Measurements from ENCODE around the gene GRIK2. TPM values are rescaled to one million over a fixed set of nuclear protein-coding genes. Genes with fewer than 3 reads are reported as not detected.

The GRIK2 gene
- total RNA-seq, 6 experiments from 2014 or later = 25.0 to 33.3 (median 28.3) TPM

DNA sequence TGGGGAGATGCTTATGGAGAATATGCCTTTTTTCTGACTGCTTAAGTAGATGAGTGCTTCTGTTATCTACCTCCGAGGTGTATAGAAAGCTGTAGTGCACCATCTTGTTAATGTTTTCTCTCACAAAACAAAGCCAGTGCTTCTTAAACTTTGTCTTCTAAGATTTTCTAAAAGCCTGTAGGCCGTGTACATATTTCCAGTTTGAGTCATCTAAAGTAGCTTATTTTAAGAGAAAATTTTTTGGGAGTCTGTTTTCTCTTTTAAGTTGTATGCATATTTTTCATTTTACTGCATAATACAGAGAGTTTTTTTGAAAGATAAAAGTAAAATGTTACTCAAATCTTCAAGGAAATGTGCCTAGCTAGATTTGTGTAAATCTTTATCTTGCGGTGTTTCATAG, 151.7 kb downstream of the GRIK2 start:
- TF ChIP-seq, protein P1, sequence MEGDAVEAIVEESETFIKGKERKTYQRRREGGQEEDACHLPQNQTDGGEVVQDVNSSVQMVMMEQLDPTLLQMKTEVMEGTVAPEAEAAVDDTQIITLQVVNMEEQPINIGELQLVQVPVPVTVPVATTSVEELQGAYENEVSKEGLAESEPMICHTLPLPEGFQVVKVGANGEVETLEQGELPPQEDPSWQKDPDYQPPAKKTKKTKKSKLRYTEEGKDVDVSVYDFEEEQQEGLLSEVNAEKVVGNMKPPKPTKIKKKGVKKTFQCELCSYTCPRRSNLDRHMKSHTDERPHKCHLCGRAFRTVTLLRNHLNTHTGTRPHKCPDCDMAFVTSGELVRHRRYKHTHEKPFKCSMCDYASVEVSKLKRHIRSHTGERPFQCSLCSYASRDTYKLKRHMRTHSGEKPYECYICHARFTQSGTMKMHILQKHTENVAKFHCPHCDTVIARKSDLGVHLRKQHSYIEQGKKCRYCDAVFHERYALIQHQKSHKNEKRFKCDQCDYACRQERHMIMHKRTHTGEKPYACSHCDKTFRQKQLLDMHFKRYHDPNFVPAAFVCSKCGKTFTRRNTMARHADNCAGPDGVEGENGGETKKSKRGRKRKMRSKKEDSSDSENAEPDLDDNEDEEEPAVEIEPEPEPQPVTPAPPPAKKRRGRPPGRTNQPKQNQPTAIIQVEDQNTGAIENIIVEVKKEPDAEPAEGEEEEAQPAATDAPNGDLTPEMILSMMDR (IDR thresholded peaks at IDR 0.05) = no peak
- Mint-ChIP-seq H3K4me1 (ENCODE audit: low read depth) (peaks cover 53% of the 10 kb centered on the region), H3K27ac (peak overlapping the region; percentile 74), H3K9me3 (no peaks in the 10 kb centered on the region), H3K36me3 (ENCODE audit: low read depth) (peaks cover 7% of the 10 kb centered on the region), H3K27me3 (ENCODE audit: insufficient read depth) (no peaks in the 10 kb centered on the region), H3K4me3 (peak overlapping the region; percentile 61)
- DNase-seq = peak; percentile 41

DNA sequence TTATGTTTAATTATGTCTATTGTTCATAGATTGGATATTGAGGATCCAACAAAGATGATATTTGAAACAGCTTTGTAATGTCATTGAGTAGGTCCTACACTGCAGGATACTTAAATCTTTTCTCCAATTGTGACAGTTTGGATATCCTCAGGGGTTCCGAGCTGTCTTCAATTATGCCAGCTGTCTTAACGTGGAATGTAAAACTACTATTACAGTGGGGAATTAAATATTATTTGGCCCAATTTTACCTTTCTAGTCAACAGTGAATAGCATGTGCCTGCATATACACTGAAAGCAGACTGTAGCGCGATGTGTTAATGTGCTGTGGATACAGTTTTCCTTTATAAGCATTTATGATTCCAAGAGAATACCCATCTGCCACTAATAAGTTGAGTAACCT, 156.9 kb downstream of the GRIK2 start:
- H3K27ac Mint-ChIP-seq = no peak overlapping the region
- TF ChIP-seq, protein P1 (IDR thresholded peaks at IDR 0.05) = no peak
- peaks cover 25% of the 10 kb centered on the region for H3K4me1 Mint-ChIP-seq (ENCODE audit: low read depth)
- no peak overlapping the region for H3K4me3 Mint-ChIP-seq
- no peaks in the 10 kb centered on the region for H3K9me3 Mint-ChIP-seq
- DNase-seq = no peak
- peaks cover 7% of the 10 kb centered on the region for H3K36me3 Mint-ChIP-seq (ENCODE audit: low read depth)
- no peaks in the 10 kb centered on the region for H3K27me3 Mint-ChIP-seq (ENCODE audit: insufficient read depth)

DNA sequence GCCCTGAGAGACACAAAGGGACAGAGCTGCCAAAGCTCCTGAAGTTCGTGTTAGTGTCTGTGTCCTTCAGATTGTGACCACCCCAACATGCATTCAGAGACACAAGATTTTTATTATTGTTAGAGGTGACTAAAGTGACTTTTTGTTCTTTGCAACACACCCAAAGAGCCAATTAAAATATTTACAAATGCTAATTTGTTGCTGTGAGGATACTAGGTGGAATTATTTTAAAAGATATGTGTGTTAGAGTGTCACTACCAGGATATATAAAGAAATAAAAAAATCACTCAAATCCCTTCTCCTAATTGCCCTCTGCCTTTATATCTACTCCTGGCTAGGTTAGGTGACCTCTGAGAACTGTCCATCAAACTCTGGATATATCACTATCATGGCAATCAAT, 160.7 kb downstream of the GRIK2 start:
- DNase-seq = no peak
- Mint-ChIP-seq H3K27me3 (ENCODE audit: insufficient read depth) (peaks cover 3% of the 10 kb centered on the region; the same call in 1 of the 2 replicates), H3K4me3 (no peak overlapping the region), H3K4me1 (ENCODE audit: low read depth) (peaks cover 14% of the 10 kb centered on the region), H3K36me3 (ENCODE audit: low read depth) (no peaks in the 10 kb centered on the region), H3K27ac (no peak overlapping the region), H3K9me3 (no peaks in the 10 kb centered on the region)
- TF ChIP-seq, protein P1 (IDR thresholded peaks at IDR 0.05) = no peak

DNA sequence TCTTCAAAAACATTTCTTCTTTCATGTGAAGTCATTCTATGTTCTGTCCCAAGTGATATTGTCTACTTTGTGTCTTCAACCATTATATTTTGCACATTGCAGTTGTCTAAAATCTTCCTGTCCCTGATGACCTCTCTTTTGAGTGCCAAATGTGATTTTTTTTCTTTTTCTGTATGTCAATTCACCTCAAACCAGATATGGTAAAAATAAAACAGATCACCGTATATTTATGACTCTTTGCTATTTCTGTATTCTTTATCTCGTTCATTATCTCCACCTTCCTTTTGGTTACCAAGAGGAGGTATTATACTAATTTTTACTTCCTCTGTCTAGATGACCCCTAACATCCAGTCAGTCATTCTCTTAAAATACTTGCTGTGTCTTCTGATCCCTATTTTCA, 165.2 kb downstream of the GRIK2 start:
- H3K27ac Mint-ChIP-seq = no peak overlapping the region
- no peaks in the 10 kb centered on the region for H3K9me3 Mint-ChIP-seq
- H3K27me3 Mint-ChIP-seq (ENCODE audit: insufficient read depth) = peaks cover 3% of the 10 kb centered on the region; the same call in 1 of the 2 replicates
- no peak for DNase-seq
- H3K36me3 Mint-ChIP-seq (ENCODE audit: low read depth) = no peaks in the 10 kb centered on the region
- no peak overlapping the region for H3K4me3 Mint-ChIP-seq
- TF ChIP-seq, protein P1 (IDR thresholded peaks at IDR 0.05) = no peak
- H3K4me1 Mint-ChIP-seq (ENCODE audit: low read depth) = no peaks in the 10 kb centered on the region

DNA sequence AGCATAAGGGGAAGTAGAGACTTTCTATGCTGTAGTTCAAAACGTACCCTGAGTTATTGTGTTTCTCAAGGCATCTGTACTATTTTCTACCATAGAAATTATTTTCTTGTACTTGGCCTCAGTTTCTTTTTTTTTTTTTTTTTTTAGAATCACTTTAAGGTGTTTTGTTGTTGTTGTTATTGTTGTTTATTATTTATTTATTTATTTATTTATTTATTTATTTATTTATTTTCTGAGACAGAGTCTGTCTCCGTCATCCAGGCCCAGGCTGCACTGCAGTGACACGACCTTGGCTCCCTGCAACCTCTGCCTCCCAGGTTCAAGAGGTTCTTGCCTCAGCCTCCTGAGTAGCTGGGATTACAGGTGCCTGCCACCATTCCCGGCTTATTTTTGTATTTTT, 179.1 kb downstream of the GRIK2 start:
- Mint-ChIP-seq H3K27me3 (ENCODE audit: insufficient read depth) (no peaks in the 10 kb centered on the region), H3K9me3 (no peaks in the 10 kb centered on the region), H3K27ac (no peak overlapping the region), H3K4me3 (no peak overlapping the region), H3K4me1 (ENCODE audit: low read depth) (peaks cover 12% of the 10 kb centered on the region), H3K36me3 (ENCODE audit: low read depth) (peaks cover 1% of the 10 kb centered on the region; the same call in 1 of the 2 replicates)
- TF ChIP-seq, protein P1 (IDR thresholded peaks at IDR 0.05) = no peak
- DNase-seq = no peak

DNA sequence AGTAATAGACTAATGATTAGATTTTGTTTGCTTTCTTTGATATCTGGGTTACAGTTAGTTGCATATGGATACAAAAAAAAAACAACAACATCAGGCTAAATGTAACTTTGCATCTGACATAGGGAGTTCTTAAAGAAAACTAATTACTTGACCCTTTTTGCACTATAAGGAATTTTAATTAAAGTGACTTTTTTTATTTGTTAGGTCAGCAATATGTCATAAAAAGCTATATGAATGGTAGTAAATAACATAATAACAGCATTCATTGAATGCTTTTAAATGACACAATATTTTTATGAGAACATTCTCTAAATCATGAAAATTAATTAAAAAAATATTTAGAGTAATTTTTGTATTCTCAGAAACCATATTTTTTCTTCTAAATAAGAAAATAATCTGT, 183.6 kb downstream of the GRIK2 start:
- Mint-ChIP-seq H3K36me3 (ENCODE audit: low read depth) (peaks cover 22% of the 10 kb centered on the region), H3K4me1 (ENCODE audit: low read depth) (peaks cover 22% of the 10 kb centered on the region), H3K9me3 (no peaks in the 10 kb centered on the region), H3K27ac (no peak overlapping the region), H3K27me3 (ENCODE audit: insufficient read depth) (no peaks in the 10 kb centered on the region), H3K4me3 (no peak overlapping the region)
- TF ChIP-seq, protein P1 (IDR thresholded peaks at IDR 0.05) = no peak
- DNase-seq = no peak
